Spleen (tissue), 11 donors: ENCODE measurements around the gene CDON. TPM values are rescaled to one million over a fixed set of nuclear protein-coding genes. Genes with fewer than 3 reads are reported as not detected.

Experiments used
- DNase-seq: peaks from one replicate; pipeline ENCODE4 v3.0.0-alpha.2; 2020
- H3K27ac ChIP-seq, 8 donors: fragments of 200-600 bp; sonication (generic) in 7 of 8; 1 replicate in 4 of 8; 2 replicates in 4 of 8; pipeline versions ENCODE4 v1.5.0 to v1.8.0; 2016 to 2021; ENCODE audit warnings: inconsistent platforms in 4 of 8, mild to moderate bottlenecking in 4 of 8, moderate library complexity in 1 of 8
- H3K27me3 ChIP-seq, 7 donors: fragments of 200-600 bp; sonication (generic) in 6 of 7; replicated peaks in 1 of 7; 1 replicate in 4 of 7; 2 replicates in 3 of 7; pipeline versions ENCODE4 v1.5.0 to v1.8.0; 2016 to 2021; ENCODE audit warnings: inconsistent platforms in 3 of 7, mild to moderate bottlenecking in 1 of 7
- H3K36me3 ChIP-seq, 6 donors: fragments of 200-600 bp; sonication (generic) in 5 of 6; 1 replicate in 4 of 6; 2 replicates in 2 of 6; pipeline versions ENCODE4 v1.5.0 to v1.8.0; 2016 to 2021; ENCODE audit warnings: inconsistent platforms in 2 of 6
- H3K4me1 ChIP-seq, 6 donors: fragments of 200-600 bp; sonication (generic) in 5 of 6; 1 replicate in 3 of 6; 2 replicates in 3 of 6; pipeline versions ENCODE4 v1.5.0 to v1.8.0; 2016 to 2021; ENCODE audit warnings: inconsistent platforms in 3 of 6
- H3K4me3 ChIP-seq, 8 donors: fragments of 200-600 bp; sonication (generic) in 7 of 8; 1 replicate in 4 of 8; 2 replicates in 4 of 8; pipeline versions ENCODE4 v1.5.0 to v1.8.0; 2016 to 2021; ENCODE audit warnings: inconsistent platforms in 4 of 8, mild to moderate bottlenecking in 4 of 8, moderate library complexity in 2 of 8
- H3K9me3 ChIP-seq, 8 donors: fragments of 200-600 bp; sonication (generic) in 7 of 8; 1 replicate in 4 of 8; 2 replicates in 4 of 8; pipeline versions ENCODE4 v1.5.0 to v1.8.0; 2016 to 2021; ENCODE audit warnings: inconsistent platforms in 4 of 8
- POLR2A ChIP-seq, 3 donors: fragments of 450-650 bp; IDR thresholded peaks; one replicate each; pipeline ENCODE4 v1.5.1; 2017; ENCODE audit warnings: antibody characterized with exemption in 3 of 3, mild to moderate bottlenecking in 1 of 3
- POLR2AphosphoS5 ChIP-seq, 3 donors: sonication (generic); formaldehyde crosslinking; IDR thresholded peaks; one replicate each; pipeline ENCODE4 v1.5.1; 2017; ENCODE audit warnings: antibody characterized with exemption in 3 of 3
- WGBS, 5 donors: extraction: QIAGEN DNeasy Blood & Tissue Kit in 3 of 5; methylation state at CpG; one replicate each; pipeline versions ENCODE4 v1.1.5 to v1.1.7; 2013 to 2018; 5-methylcytosine and 5-hydroxymethylcytosine counted together
- intact Hi-C: fragments of 100-400 bp; cut with DNase I; formaldehyde crosslinking; loops from one replicate; pipeline ENCODE4 v1.15.0; 2023; ENCODE audit warnings: low total_unique reads
- polyA plus RNA-seq, 3 donors: library from polyadenylated mRNA; stranded (reverse); fragments of 200-250 nt; gene quantifications; one replicate each; pipeline ENCODE4 v1.2.1, GENCODE V29; 2013
- total RNA-seq, 7 donors: library from RNA; depleted of rRNA in 3 of 7; stranded (reverse); fragments of >200 nt in 3 of 7; fragmentation: NEBNext Ultra II Directional in 4 of 7; extraction: Animal tissue kit (Norgen Biotek cat#: 25700) in 4 of 7; gene quantifications; one replicate each; pipeline versions ENCODE4 v1.1.0 to v1.2.1, GENCODE V29; 2016 to 2021
- TF ChIP-seq, protein P1 (sequence below), 11 experiments: fragments of 200-600 bp in 7 of 11; fragments of 450-650 bp in 4 of 11; sonication (generic) in 4 of 11; IDR thresholded peaks in 8 of 11; conservative IDR thresholded peaks in 3 of 11; 1 replicate in 7 of 11; 2 replicates in 4 of 11; pipeline versions ENCODE4 v1.4.0 to v1.8.0; 2016 to 2021; ENCODE audit warnings: antibody characterized with exemption in 11 of 11, inconsistent platforms in 4 of 11, mild to moderate bottlenecking in 1 of 11
- donor health status: healthy with polysubstance abuse.
- donor health status: DM: no; HTN: no; CAD: no; lungs with moderate emphysema.
- donor health status: DM: no; HTN: no; CAD: no.
- donor health status: Bipolar disorder and iron deficiency.
- donor health status: healthy.
- donor health status: DM: no; HTN: no; CAD: no.
- donor health status: DM: yes; HTN: yes; CAD: no.

The CDON gene
- total and polyA plus RNA-seq, 10 donors: 0.30 to 5.3 (median 2.3) TPM

DNA sequence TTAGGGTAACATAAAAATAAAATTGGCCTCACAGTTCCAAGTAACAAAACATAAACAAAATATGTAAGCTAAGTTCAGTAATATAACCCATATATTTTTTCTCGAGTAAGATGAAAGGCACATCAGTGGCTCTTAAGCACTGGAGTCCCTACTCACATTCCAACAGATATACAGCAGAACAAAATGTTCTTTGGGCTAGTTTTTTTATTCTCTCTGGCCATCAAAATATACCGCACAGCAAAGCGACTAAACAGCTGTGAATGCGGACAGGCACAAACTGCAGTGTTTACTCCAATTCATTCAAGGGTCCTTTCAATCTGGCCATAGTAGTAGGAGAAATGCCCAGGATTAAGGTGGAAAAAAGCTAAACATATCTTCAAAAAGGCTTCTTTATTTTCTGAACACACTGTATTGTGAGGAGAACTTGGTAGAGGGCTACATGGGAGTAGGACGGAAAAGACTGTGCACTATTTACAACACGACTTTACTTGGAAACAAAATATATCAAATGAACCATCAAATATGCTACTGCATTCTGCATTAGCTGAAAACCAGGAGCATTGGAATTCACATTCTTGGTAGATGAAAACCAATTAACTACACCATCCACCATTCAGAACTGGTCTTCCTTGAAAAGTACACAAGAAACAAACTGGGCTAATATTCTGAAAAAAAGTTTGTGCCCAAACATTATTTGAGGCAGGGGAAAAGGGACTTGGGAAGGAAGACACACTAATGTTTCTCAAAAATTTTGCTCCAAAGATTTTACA, 4.4 kb downstream of the CDON start:
- Histone ChIP-seq H3K27me3 (peaks cover 0 to 71% (median 11%) of the 10 kb centered on the region in 7 donors), H3K9me3 (no peaks in the 10 kb centered on the region), H3K27ac (no peak overlapping the region), H3K4me3 (no peak overlapping the region), H3K4me1 (peaks cover 5 to 19% (median 12%) of the 10 kb centered on the region in 6 donors), H3K36me3 (no peaks in the 10 kb centered on the region)
- WGBS, 5 donors: 87 to 95% (median 91%) methylated on average over 6 of the region's 6 CpGs
- DNase-seq: no peak
- TF ChIP-seq POLR2A (IDR thresholded peaks at IDR 0.05): no peak
- TF ChIP-seq POLR2AphosphoS5 (IDR thresholded peaks at IDR 0.05): no peak
- TF ChIP-seq, protein P1, sequence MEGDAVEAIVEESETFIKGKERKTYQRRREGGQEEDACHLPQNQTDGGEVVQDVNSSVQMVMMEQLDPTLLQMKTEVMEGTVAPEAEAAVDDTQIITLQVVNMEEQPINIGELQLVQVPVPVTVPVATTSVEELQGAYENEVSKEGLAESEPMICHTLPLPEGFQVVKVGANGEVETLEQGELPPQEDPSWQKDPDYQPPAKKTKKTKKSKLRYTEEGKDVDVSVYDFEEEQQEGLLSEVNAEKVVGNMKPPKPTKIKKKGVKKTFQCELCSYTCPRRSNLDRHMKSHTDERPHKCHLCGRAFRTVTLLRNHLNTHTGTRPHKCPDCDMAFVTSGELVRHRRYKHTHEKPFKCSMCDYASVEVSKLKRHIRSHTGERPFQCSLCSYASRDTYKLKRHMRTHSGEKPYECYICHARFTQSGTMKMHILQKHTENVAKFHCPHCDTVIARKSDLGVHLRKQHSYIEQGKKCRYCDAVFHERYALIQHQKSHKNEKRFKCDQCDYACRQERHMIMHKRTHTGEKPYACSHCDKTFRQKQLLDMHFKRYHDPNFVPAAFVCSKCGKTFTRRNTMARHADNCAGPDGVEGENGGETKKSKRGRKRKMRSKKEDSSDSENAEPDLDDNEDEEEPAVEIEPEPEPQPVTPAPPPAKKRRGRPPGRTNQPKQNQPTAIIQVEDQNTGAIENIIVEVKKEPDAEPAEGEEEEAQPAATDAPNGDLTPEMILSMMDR (IDR thresholded peaks at IDR 0.05 in 8 of 11, conservative IDR thresholded peaks at IDR 0.05 in 3 of 11): no peak
- intact Hi-C loops: no loop called here

DNA sequence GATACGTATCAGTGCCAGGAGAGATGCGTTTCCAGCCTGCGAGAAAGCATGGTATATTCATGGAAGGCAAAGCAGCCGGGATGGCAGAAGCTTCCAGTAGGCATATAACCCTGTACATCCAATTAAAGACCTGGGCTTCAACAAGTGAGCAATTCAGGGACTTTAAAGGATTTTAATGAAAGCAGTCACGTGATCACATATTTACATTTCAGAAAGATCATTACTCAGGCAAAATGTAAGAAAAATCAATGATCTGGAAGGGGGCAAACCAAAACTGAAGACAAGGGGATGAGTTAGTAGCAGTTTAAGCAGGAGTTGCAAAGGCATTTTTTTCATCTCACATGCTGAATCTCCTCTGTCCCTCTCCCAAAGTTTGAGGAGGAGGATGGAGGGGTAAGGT, 7.8 kb downstream of the CDON start:
- H3K9me3 ChIP-seq: no peaks in the 10 kb centered on the region
- intact Hi-C loops: no loop called here
- H3K27me3 ChIP-seq: peaks cover 0 to 46% (median 0%) of the 10 kb centered on the region in 7 donors
- no peaks in the 10 kb centered on the region for H3K4me1 ChIP-seq
- no peak for DNase-seq
- H3K36me3 ChIP-seq: no peaks in the 10 kb centered on the region
- H3K27ac ChIP-seq: no peak overlapping the region
- 91 to 95% (median 91%) methylated on average over 5 of the region's 5 CpGs for WGBS, 5 donors
- no peak overlapping the region for H3K4me3 ChIP-seq
- TF ChIP-seq POLR2AphosphoS5 (IDR thresholded peaks at IDR 0.05) (no peak), POLR2A (IDR thresholded peaks at IDR 0.05) (no peak)
- TF ChIP-seq, protein P1 (IDR thresholded peaks at IDR 0.05 in 8 of 11, conservative IDR thresholded peaks at IDR 0.05 in 3 of 11): no peak

DNA sequence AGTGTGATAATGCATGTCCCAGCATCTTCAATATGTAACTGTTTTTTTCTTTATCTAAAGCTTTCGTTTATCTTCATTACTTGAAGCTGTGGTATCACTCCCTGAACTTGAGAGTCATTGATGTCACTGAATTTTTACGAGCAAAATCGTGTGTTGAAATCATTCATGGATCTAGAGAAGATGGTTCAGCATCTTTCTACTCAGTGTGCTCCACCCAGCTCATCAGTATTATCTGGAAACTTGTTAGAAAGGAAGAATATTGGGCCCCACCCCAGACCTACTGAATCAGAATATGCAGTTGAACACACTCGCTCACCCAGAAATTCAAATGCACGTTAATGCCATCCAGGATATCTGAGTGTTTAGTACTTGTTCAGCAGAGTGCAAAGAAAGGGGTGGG, 8.3 kb downstream of the CDON start:
- 76 to 88% (median 78%) methylated on average over 5 of the region's 5 CpGs for WGBS, 5 donors
- Histone ChIP-seq H3K27ac (no peak overlapping the region), H3K27me3 (peaks cover 0 to 42% (median 0%) of the 10 kb centered on the region in 7 donors), H3K9me3 (no peaks in the 10 kb centered on the region), H3K4me1 (no peaks in the 10 kb centered on the region), H3K4me3 (no peak overlapping the region), H3K36me3 (no peaks in the 10 kb centered on the region)
- DNase-seq: no peak
- no peak for TF ChIP-seq POLR2AphosphoS5 (IDR thresholded peaks at IDR 0.05)
- intact Hi-C loops: no loop called here

DNA sequence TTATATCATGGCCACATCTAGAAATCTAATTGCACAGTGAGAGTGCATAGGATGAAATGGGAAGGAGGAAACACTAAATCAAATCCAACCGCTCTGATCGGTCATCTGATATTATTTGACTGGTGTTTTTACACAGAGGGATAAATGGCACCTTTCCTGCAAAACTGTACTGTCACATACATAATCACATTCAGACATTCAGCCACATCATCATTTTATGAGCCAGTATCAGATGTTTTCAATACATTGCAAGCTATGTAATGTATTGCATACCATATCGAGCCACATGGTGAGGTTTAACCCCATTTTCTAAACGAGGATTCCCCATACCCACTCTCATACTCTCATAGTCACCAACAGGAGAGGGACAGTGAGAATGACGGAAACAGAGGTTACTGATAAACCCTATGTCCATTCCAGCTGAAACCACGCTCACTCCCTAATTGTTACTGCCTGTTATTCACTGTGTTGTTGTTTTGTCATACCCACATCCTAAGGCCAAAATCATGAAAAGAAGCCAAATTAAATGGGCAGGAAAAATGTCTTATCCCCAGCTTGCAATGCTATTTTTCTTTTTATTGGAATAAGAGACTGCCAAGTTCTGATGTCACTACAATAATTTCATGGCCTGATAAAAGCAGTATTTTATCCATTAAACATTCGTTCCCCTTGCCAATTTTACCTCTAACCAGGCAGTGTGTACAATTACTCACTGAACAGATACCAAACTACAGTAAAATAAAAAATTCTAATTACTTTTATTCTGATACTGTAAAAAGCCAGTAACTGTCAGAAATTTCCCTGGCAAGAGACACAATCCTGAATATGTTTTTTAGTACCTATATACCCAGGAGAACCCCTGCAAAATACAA, 9.0 kb downstream of the CDON start:
- no peak for TF ChIP-seq POLR2AphosphoS5 (IDR thresholded peaks at IDR 0.05)
- TF ChIP-seq, protein P1 (IDR thresholded peaks at IDR 0.05 in 8 of 11, conservative IDR thresholded peaks at IDR 0.05 in 3 of 11): no peak
- TF ChIP-seq POLR2A (IDR thresholded peaks at IDR 0.05): no peak
- no peaks in the 10 kb centered on the region for H3K4me1 ChIP-seq
- H3K36me3 ChIP-seq: no peaks in the 10 kb centered on the region
- H3K9me3 ChIP-seq: no peaks in the 10 kb centered on the region
- intact Hi-C loops: no loop called here
- no peak for DNase-seq
- no peak overlapping the region for H3K4me3 ChIP-seq
- H3K27me3 ChIP-seq: peaks cover 0 to 41% (median 0%) of the 10 kb centered on the region in 7 donors
- H3K27ac ChIP-seq: no peak overlapping the region
- 79 to 87% (median 81%) methylated on average over 7 of the region's 7 CpGs for WGBS, 5 donors
